ACHN (cell line): ENCODE results near the gene KCNMB1.

Source experiments
- DNase-seq: peaks from one replicate; pipeline ENCODE4 v3.0.0-alpha.2; 2015
- in situ Hi-C: cut with HindIII; loops from 2 replicates; pipeline ENCODE4 v1.10.0; 2017; ENCODE audit warnings: low sequenced_read_pairs, low pct_ligation_motif_present, low pct_unique_long_range_greater_than_20kb

The KCNMB1 gene

GRCh38 chr5:170388818-170389549 is at the start of gene KCNMB1:
KCNMB1 (minus strand) TSS chr5:170389367; CDS start chr5:170385447, 3,920 bp downstream.
- DNase-seq = no peak
- in situ Hi-C loops = no loop called here

GRCh38 chr5:170438581-170438980 is 49.4 kb upstream of the KCNMB1 start:
- in situ Hi-C loops = no loop called here
- DNase-seq = no peak

- in situ Hi-C loops = no loop called here
- DNase-seq = no peak
Measured at GRCh38 chr5:170437621-170438375, 48.6 kb upstream of the KCNMB1 start.

- in situ Hi-C loops = no loop called here
- peak; percentile 66 for DNase-seq
Measured at GRCh38 chr5:170436335-170436734, 47.2 kb upstream of the KCNMB1 start.

- DNase-seq = peak; percentile 60
- in situ Hi-C loops = no loop called here
Measured at GRCh38 chr5:170434966-170435605, 45.9 kb upstream of the KCNMB1 start.

- DNase-seq = no peak
- in situ Hi-C loops = no loop called here
Measured at GRCh38 chr5:170432669-170433068, 43.5 kb upstream of the KCNMB1 start.

- DNase-seq = no peak
- in situ Hi-C loops = no loop called here
Measured at GRCh38 chr5:170431571-170431970, 42.4 kb upstream of the KCNMB1 start.

GRCh38 chr5:170430866-170431437 is 41.8 kb upstream of the KCNMB1 start:
- in situ Hi-C loops = no loop called here

GRCh38 chr5:170430256-170430655 is 41.1 kb upstream of the KCNMB1 start:
- no peak for DNase-seq
- in situ Hi-C loops = no loop called here

More at GRCh38 chr5:170430866-170431437, 41.8 kb upstream of the KCNMB1 start:
- DNase-seq = no peak

- DNase-seq = peak; percentile 45
- in situ Hi-C loops = no loop called here
Measured at GRCh38 chr5:170429014-170429413, 39.8 kb upstream of the KCNMB1 start.

GRCh38 chr5:170427672-170428236 is 38.6 kb upstream of the KCNMB1 start:
- DNase-seq = no peak
- in situ Hi-C loops = no loop called here

GRCh38 chr5:170426786-170427185 is 37.6 kb upstream of the KCNMB1 start:
- DNase-seq = no peak
- in situ Hi-C loops = no loop called here

- no peak for DNase-seq
Measured at GRCh38 chr5:170426149-170426767, 37.1 kb upstream of the KCNMB1 start.

GRCh38 chr5:170425731-170426130 is 36.6 kb upstream of the KCNMB1 start:
- in situ Hi-C loops = no loop called here
- DNase-seq = no peak

More at GRCh38 chr5:170426149-170426767, 37.1 kb upstream of the KCNMB1 start:
- in situ Hi-C loops = no loop called here

- in situ Hi-C loops = no loop called here
- DNase-seq = no peak
Measured at GRCh38 chr5:170424629-170425028, 35.5 kb upstream of the KCNMB1 start.

GRCh38 chr5:170423692-170424091 is 34.5 kb upstream of the KCNMB1 start:
- no peak for DNase-seq
- in situ Hi-C loops = no loop called here

GRCh38 chr5:170421826-170422225 is 32.7 kb upstream of the KCNMB1 start:
- DNase-seq = no peak
- in situ Hi-C loops = no loop called here

- peak; percentile 53 for DNase-seq
- in situ Hi-C loops = no loop called here
Measured at GRCh38 chr5:170420806-170421412, 31.7 kb upstream of the KCNMB1 start.
